Gastroesophageal sphincter (tissue), 3 donors: ENCODE measurements around the gene PGM1.

Experiments used
- CTCF ChIP-seq, 4 experiments: fragments of 200-600 bp in 2 of 4; fragments of 450-650 bp in 2 of 4; sonication (generic) in 1 of 4; IDR thresholded peaks; one replicate each; pipeline ENCODE4 v1.5.1; 2017 to 2019; ENCODE audit warnings: antibody characterized with exemption in 4 of 4, mild to moderate bottlenecking in 2 of 4, moderate library complexity in 2 of 4
- POLR2A ChIP-seq, 2 donors: fragments of 450-650 bp; IDR thresholded peaks; one replicate each; pipeline ENCODE4 v1.6.1; 2017; ENCODE audit warnings: antibody characterized with exemption in 2 of 2, mild to moderate bottlenecking in 2 of 2, moderate library complexity in 1 of 2

- TF ChIP-seq CTCF (IDR thresholded peaks at IDR 0.05) (no peak), POLR2A (IDR thresholded peaks at IDR 0.05) (no peak)
Observed at GRCh38 chr1:63642901-63643300, 49.7 kb downstream of the PGM1 start.
